K562 (cell line): ENCODE data around the gene FAM161B. TPM values are rescaled to one million over a fixed set of nuclear protein-coding genes. Genes with fewer than 3 reads are reported as not detected.

Experiments used
- CREB3L1 ChIP-seq: fragments of 450-650 bp; IDR thresholded peaks from 2 replicates; pipeline ENCODE4 v1.6.1; 2014; ENCODE audit warnings: low read depth, mild to moderate bottlenecking, moderate library complexity, borderline replicate concordance
- JUNB ChIP-seq: fragments of 450-650 bp; formaldehyde crosslinking; conservative IDR thresholded peaks from 2 replicates; pipeline ENCODE4 v1.4.0; 2020; ENCODE audit warnings: mild to moderate bottlenecking
- KDM1A ChIP-seq, 2 experiments: fragments of 450-650 bp; IDR thresholded peaks; 2 replicates each; pipeline ENCODE4 v1.6.1; 2016; ENCODE audit warnings: mild to moderate bottlenecking in 2 of 2
- L3MBTL2 ChIP-seq: fragments of 450-650 bp; IDR thresholded peaks from 2 replicates; pipeline ENCODE4 v1.6.1; 2016; ENCODE audit warnings: mild to moderate bottlenecking, moderate library complexity
- MECOM ChIP-seq: fragments of 250-450 bp; sonication (Bioruptor Pico); IDR thresholded peaks from 2 replicates; pipeline ENCODE4 v1.8.0; 2022; ENCODE audit warnings: inconsistent platforms
- MXI1 ChIP-seq: IDR thresholded peaks from 2 replicates; pipeline ENCODE4 v1.6.1; 2011; ENCODE audit warnings: low read depth, mild to moderate bottlenecking, improper control_type of control experiment, low read length
- NBN ChIP-seq: fragments of 450-650 bp; IDR thresholded peaks from 2 replicates; pipeline ENCODE4 v1.6.1; 2016; ENCODE audit warnings: low read depth, mild to moderate bottlenecking
- RHOXF2B ChIP-seq: fragments of 250-450 bp; sonication (Bioruptor Pico); conservative IDR thresholded peaks from 2 replicates; pipeline ENCODE4 v1.5.1; 2021
- SOX6 ChIP-seq: fragments of 450-650 bp; IDR thresholded peaks from 2 replicates; pipeline ENCODE4 v1.6.1; 2014; ENCODE audit warnings: mild to moderate bottlenecking
- TBP ChIP-seq: optimal IDR thresholded peaks from 2 replicates; pipeline ENCODE3; 2011; ENCODE audit warnings: low read depth, low read length, improper control_type of control experiment
- TEAD1 ChIP-seq, 2 experiments: fragments of 450-650 bp in 1 of 2; sonication (generic) in 1 of 2; formaldehyde crosslinking; IDR thresholded peaks; 2 replicates each; pipeline versions ENCODE4 v1.4.0 to v1.8.0; 2020 to 2022; ENCODE audit warnings: mild to moderate bottlenecking in 2 of 2, missing genetic modification reagents in 1 of 2
- U2AF2 ChIP-seq: fragments of 200-400 bp; formaldehyde crosslinking; optimal IDR thresholded peaks from 2 replicates; pipeline ENCODE3; 2017; ENCODE audit warnings: low read depth, mild to moderate bottlenecking, low read length
- ZNF316 ChIP-seq: fragments of 450-650 bp; IDR thresholded peaks from 2 replicates; pipeline ENCODE4 v1.6.1; 2016
- ZNF408 ChIP-seq: fragments of 250-450 bp; sonication (Bioruptor Pico); IDR thresholded peaks from 2 replicates; pipeline ENCODE4 v1.4.0; 2020; ENCODE audit warnings: low read depth, mild to moderate bottlenecking, moderate library complexity
- ZNF583 ChIP-seq: fragments of 250-450 bp; sonication (Bioruptor Pico); IDR thresholded peaks from 2 replicates; pipeline ENCODE4 v1.4.0; 2020
- ZNF592 ChIP-seq: fragments of 450-650 bp; IDR thresholded peaks from 2 replicates; pipeline ENCODE4 v1.6.1; 2017; ENCODE audit warnings: antibody characterized with exemption, mild to moderate bottlenecking
- ZNF644 ChIP-seq: fragments of 200-800 bp; sonication (Bioruptor generic); IDR thresholded peaks from 2 replicates; pipeline ENCODE4 v1.6.1; 2016; ENCODE audit warnings: low read depth, missing genetic modification characterization, missing compliant biosample characterization
- polyA plus RNA-seq, 8 experiments: library from polyadenylated mRNA; depleted of rRNA in 4 of 8; stranded (reverse) in 5 of 8; unstranded in 3 of 8; fragments of >200 nt; fragmentation: Nextera tagmentation in 2 of 8; fragmentation: Illumina TruSeq in 1 of 8; extraction: Ambion mirVana in 2 of 8; extraction: Trizol in 1 of 8; gene quantifications; 2 replicates each; pipeline versions ENCODE4 v1.2.1 to v1.2.3, GENCODE V29; 2011 to 2014; ENCODE audit warnings: inconsistent platforms in 1 of 8, missing spikeins in 1 of 8
- total RNA-seq, 7 experiments: library from RNA; depleted of rRNA in 6 of 7; stranded (reverse); fragments of >200 nt in 6 of 7; fragmentation: Illumina TruSeq in 2 of 7; extraction: Trizol in 2 of 7; gene quantifications; 2 replicates each; pipeline versions ENCODE4 v1.2.1 to v1.2.3, GENCODE V29; 2011 to 2021; ENCODE audit warnings: low replicate concordance in 1 of 7
- TF ChIP-seq, protein P1 (sequence below): sonication (generic); formaldehyde crosslinking; IDR thresholded peaks from 2 replicates; pipeline ENCODE4 v1.8.0; 2022; ENCODE audit warnings: mild to moderate bottlenecking, missing genetic modification reagents, borderline replicate concordance
- TF ChIP-seq, protein P2 (sequence below): IDR thresholded peaks from 2 replicates; pipeline ENCODE4 v1.6.1; 2014; ENCODE audit warnings: antibody characterized with exemption

Gene FAM161B
- total and polyA plus RNA-seq, 9 of the 15 experiments (the other 6 are each of a cell fraction or from before 2014, with no cell fraction given): 0.15 to 1.3 (median 0.84) TPM

DNA sequence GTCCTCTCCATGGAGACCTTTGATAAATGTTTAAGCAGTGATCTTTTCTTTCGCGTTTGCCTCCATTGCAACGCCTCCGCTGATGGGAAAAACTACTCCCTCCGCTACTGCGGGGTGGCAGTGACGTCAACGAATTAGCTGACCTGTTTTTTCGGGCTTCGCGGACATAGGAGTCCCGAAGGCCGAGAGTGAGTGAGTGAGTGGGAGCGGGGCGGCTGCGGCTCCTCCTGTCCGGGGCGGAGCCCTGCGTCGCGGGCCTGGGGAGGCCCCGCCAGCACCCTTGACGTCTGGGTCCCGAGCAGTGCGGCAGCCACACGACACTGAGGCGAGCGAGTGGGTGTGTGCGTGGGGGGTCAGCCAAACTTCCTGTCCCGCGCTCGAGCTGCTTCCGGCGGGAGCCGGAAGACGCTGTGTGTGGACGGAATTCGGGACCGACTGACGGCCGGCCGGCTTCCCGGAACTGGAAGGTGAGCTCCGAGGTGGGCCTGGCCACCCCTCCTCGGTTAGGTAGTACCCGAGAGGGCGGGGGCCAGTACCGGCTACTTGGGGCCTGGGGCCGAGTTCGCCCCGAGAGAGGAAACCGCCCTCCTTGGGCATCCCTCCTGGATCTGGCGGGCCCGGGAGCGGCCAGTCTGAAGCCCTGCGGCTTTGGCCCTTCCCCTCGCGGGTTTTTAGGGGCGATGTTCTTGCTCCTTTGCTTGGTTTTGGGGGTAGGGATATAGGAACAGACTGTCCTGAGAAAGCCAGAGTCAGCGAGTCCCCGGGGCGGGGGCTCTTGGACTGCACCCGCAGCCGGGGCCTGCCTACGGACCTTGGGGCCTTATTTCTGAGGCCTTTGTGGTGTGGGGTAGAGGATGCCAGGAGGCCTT is 63.2 kb downstream of the FAM161B start, which contains the start of gene ZNF410 (continued):
- TF ChIP-seq, protein P1, sequence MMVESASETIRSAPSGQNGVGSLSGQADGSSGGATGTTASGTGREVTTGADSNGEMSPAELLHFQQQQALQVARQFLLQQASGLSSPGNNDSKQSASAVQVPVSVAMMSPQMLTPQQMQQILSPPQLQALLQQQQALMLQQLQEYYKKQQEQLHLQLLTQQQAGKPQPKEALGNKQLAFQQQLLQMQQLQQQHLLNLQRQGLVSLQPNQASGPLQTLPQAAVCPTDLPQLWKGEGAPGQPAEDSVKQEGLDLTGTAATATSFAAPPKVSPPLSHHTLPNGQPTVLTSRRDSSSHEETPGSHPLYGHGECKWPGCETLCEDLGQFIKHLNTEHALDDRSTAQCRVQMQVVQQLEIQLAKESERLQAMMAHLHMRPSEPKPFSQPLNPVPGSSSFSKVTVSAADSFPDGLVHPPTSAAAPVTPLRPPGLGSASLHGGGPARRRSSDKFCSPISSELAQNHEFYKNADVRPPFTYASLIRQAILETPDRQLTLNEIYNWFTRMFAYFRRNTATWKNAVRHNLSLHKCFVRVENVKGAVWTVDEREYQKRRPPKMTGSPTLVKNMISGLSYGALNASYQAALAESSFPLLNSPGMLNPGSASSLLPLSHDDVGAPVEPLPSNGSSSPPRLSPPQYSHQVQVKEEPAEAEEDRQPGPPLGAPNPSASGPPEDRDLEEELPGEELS: 0 out of 2 replicates have a peak, but pooled peaks have one; percentile 19
- no peak for TF ChIP-seq MECOM (CRISPR knock-in tag)
- TF ChIP-seq ZNF592: no peak
- TF ChIP-seq U2AF2: no peak
- TF ChIP-seq TEAD1 (CRISPR knock-in tag; IDR thresholded peaks at IDR 0.05): peak in 1 of 2 experiments; percentile 59; a peak in 1 of 4 replicates
- TF ChIP-seq JUNB: no peak
- TF ChIP-seq ZNF316: peak; percentile 94
- TF ChIP-seq MXI1: peak; percentile 53; the same call in 1 of the 2 replicates
- TF ChIP-seq RHOXF2B (CRISPR knock-in tag): no peak
- TF ChIP-seq, protein P2, sequence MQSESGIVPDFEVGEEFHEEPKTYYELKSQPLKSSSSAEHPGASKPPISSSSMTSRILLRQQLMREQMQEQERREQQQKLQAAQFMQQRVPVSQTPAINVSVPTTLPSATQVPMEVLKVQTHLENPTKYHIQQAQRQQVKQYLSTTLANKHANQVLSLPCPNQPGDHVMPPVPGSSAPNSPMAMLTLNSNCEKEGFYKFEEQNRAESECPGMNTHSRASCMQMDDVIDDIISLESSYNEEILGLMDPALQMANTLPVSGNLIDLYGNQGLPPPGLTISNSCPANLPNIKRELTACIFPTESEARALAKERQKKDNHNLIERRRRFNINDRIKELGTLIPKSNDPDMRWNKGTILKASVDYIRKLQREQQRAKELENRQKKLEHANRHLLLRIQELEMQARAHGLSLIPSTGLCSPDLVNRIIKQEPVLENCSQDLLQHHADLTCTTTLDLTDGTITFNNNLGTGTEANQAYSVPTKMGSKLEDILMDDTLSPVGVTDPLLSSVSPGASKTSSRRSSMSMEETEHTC: peak; percentile 57; the same call in 1 of the 2 replicates
- TF ChIP-seq TBP: peak; percentile 83
- TF ChIP-seq NBN: peak; percentile 69; the same call in 1 of the 2 replicates
- TF ChIP-seq ZNF583 (CRISPR knock-in tag): no peak
- no peak for TF ChIP-seq KDM1A (IDR thresholded peaks at IDR 0.05)
- 0 out of 2 replicates have a peak, but pooled peaks have one; percentile 35 for TF ChIP-seq CREB3L1
- peak; percentile 80 for TF ChIP-seq L3MBTL2
- peak; percentile 20 for TF ChIP-seq SOX6
- TF ChIP-seq ZNF408 (CRISPR knock-in tag): no peak
- no peak for TF ChIP-seq ZNF644 (tag)
